GM19397 (cell line): ENCODE data around the gene ADCK2.
"Not testable (repeated sequence)": the region's sequence is repeated elsewhere in the genome, so short reads cannot be mapped to it uniquely, and the experiment has no call there.

ENCODE experiments used
- ATAC-seq: cut with Tn5 transposase; IDR thresholded peaks from one replicate; pipeline ENCODE4 v1.9.1; 2021; ENCODE audit warnings: mild to moderate bottlenecking, moderate library complexity; ENCODE audit not compliant: unreplicated experiment

Gene ADCK2

DNA sequence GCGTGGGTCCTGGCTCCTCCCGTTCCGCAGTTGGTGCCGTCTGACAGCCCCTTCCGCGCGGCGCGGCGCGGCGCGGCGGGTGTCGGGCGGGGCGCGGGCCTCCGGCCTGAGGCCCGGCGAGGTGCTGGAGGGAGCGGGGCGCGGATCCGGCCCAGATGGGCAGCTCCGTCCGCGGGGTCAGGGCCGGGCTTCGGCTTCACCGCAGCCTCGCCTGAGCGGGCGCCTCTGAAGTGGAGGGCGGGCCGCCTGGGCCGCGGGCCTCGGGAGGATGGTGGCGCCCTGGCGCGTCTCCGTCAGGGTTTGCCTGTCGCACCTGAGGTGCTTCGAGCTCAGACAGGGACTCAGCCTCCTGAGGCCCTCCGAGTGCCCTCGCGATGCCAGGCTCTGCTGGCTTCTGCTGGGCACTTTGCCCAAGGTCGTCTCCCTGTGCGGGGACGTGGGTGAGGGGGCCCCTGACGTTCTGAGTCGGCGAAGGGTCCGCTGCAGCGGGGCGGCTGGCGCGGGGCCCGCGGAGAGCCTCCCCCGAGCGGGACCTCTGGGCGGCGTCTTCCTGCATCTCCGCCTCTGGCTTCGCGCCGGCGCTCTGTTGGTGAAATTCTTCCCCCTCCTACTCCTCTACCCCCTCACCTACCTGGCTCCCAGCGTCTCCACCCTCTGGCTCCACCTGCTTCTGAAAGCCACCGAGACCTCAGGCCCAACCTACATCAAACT, 473 bp downstream of the ADCK2 start:
- peak; percentile 44 for ATAC-seq

DNA sequence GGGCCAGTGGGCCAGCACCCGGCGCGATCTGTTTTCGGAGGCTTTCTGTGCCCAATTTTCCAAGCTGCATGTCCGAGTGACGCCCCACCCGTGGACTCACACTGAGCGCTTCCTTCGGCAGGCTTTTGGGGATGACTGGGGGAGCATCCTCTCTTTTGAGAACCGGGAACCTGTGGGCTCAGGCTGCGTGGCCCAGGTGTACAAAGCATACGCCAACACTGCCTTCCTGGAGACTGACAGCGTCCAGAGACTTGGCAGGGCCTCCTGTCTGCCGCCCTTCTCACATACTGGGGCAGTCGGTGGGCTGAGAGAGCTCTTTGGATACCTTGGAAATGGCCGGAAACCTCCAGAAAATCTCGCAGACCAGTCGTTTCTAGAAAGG, 1.0 kb downstream of the ADCK2 start:
- ATAC-seq: no peak

DNA sequence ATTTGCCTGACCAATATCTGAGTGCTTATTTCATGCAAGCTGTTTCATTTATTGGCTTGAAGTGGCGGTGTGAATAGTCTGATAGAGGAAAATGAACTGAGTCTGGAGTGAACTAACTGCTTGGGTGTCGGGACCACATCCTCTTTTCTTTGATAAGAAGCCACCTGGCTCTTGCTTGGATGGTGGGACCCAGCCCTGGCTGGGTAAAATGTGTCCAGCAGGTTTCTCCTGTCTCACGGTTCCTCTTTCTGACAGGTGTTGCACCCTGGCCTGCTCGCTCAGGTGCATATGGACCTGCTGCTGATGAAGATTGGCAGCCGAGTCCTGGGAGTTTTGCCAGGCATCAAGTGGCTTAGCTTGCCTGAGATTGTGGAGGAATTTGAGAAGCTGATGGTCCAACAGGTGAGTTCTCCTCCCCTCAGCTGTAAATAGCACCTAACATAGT, 1.6 kb downstream of the ADCK2 start:
- no peak for ATAC-seq

- no peak for ATAC-seq
Measured at GRCh38 chr7:140674899-140675701, 2.4 kb downstream of the ADCK2 start.

DNA sequence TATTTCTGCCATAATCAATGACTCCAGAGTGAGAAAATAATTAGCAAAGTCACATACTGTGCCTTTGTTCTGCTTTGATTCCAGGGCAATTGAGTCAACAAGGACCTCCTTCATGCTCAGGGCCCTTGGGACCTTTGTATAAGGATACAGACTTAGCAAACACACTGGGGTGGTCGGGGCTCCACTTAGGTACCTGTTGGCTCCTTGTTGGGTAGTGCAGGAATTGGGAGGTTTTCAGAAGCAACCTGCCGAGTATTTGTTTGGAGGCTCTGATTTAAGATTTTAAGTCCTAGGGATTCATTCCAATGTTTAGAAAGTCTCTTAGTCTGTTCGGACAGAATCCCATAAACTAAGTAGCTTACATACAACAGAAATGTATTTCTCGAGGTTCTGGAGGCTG, 3.0 kb downstream of the ADCK2 start:
- ATAC-seq: no peak

DNA sequence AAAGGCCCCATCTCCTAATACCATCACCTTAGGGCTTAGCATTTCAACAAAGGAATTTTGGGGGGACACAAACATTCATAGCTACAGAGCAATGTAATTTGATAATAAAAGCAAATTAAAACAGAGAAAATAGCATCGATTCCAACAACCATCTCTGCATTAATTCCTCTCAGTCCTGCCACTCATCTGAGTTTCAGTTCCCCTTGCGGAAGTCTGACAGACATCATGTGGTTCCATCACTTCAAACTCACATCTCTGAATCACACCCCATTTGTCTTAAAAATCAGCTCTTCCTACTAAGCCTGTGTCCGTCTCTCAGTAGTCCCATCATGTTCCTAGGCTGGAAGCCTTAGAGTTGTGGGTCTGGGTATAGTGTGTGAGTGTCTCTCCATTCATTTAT, 3.6 kb downstream of the ADCK2 start:
- ATAC-seq: no peak

DNA sequence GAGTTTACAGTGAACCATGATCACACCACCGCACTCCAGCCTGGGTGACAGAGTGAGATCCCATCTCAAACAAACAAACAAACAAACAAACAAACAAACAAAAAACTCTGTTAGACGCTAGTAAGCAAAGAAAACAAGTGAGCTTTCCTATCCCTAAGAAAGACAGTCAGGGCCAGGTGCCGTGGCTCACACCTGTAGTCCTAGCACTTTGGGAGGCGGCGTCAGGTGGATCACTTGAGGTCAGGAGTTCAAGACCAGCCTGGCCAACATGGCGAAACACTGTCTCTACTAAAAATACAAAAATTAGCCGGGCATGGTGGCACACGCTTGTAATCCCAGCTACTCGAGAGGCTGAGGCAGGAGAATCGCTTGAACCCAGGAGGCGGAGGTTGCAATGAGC, 4.2 kb downstream of the ADCK2 start:
- ATAC-seq: not testable (repeated sequence)

DNA sequence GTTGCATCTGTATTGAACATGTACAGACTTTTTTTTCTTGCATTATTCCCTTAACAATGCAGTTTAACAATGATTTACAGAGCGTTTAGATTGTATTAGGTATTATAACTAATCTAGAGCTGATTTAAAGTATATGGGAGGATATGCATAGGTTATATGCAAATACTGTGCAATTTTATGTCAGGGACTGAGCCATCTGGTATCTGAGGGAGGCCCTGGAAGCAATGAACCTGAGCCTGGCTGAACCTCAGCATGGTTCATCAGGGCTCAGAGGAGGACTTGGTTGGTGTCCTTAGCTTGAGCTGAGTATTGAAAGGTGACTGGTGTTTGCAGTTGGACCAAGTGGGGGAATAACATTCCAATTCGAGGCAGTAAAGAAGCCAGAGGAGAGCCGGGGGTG, 4.8 kb downstream of the ADCK2 start:
- no peak for ATAC-seq

GRCh38 chr7:140678081-140678815, 5.5 kb downstream of the ADCK2 start:
- no peak for ATAC-seq

GRCh38 chr7:140678816-140679130, 6.0 kb downstream of the ADCK2 start:
- ATAC-seq: no peak

- no peak for ATAC-seq
Measured at GRCh38 chr7:140679186-140679585, 6.4 kb downstream of the ADCK2 start.

GRCh38 chr7:140680886-140681285, 8.1 kb downstream of the ADCK2 start:
- no peak for ATAC-seq

- no peak for ATAC-seq
Measured at GRCh38 chr7:140681766-140682165, 9.0 kb downstream of the ADCK2 start.

DNA sequence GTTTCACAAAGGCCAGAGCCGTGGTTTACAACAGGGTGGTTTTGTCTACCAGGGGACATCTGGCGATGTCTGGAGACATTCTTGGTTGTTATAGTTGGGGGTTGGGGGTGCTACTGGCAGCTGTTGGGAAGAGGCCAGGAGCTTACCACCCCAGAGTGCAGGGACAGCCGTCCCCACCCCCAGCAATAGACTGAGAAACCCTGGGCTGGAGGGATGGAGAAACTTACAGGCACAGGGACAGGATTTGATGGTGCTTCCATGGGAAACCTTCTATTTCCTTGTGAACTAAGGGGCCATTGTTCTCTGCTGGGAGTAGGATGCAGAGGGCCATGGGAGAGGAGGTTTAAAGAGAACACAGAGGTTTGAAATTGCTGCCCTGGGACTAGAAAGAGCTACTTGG, 10.9 kb downstream of the ADCK2 start:
- ATAC-seq: no peak

DNA sequence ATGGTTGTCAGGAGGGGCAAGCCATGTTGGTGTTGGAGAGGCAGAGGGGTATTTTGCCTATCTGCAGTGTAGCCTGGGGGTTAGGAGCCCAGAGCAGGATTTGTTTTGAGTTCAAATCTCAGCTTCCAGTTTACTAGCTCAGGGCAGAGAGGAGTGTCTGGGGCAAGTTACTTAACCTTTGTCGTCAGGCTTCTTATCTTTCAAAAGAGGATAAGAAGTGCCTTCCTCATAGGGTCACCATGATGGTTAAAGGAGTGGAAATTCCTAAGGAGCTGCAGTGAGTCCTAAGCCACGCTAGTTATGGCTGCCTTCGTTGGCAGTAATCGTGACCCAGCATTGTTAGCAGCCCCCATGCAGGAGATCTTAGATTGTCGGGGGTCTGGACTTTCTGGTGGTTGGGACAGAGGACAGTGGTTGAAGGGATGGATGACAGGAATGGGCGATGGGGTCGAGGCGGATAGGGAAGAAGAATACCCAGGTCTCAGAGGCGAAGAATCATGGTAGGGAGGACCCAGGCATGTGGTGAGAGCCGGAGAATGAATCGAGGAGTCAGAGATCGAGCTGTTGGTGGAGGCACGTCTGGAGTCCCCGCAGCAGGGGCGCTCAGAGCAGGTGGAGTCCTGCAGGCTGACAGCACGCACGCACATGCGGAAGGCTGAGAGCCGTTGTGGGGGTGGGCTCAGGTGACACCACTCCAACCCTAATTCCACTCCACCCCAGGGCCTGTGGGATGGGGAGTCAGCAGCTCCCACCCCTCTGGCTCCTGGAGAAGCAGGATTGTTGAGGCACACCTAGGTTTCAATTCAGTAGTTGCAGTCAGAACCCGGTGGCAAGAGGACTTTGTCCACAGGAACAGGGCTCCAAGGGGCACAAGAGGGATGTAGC, 11.6 kb downstream of the ADCK2 start:
- no peak for ATAC-seq

DNA sequence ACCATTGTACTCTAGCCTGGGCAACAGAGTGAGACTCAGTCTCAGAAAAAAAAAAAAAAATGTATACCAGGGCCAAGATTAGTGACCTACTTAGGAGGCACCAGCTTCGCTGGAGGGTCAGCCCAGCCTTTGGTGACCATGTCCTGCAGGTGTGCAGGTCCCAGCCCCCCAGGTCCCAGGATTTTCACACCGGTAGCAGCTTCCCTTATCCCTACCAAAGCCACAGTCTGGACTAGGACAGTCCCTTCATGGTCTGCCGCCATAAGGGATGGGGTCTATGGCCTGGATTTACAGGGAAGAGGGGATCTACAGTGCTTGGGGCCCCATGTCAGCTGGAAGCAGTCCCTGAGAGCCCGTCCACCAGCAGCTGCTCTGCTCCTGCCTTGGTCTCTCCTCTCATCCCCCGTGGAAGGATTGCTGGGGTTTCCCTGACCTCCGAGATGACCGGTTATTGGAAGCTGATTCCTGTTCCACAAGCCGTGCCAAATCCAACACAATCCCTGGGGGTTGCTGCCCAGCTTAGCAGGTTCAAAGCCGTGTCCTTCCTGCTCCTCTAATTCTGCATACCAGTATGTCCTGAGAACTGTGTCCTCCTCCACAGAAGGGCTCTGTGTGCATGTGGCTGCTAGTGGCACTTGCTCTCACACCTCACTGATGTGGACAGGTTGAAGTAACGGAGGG, 12.8 kb downstream of the ADCK2 start:
- ATAC-seq: no peak

GRCh38 chr7:140686921-140687320, 14.2 kb downstream of the ADCK2 start:
- no peak for ATAC-seq

GRCh38 chr7:140688341-140688740, 15.6 kb downstream of the ADCK2 start:
- ATAC-seq: no peak

GRCh38 chr7:140689199-140690152, 16.7 kb downstream of the ADCK2 start:
- no peak for ATAC-seq
